C1 segment of cervical spinal cord (tissue), 14 donors: Measurements from ENCODE around the gene SH3YL1.

Experiments used
- DNase-seq, 14 donors: peaks; one replicate each; lab custom pipeline; 2025; lab: John Stamatoyannopoulos, UW

The SH3YL1 gene

GRCh38 chr2:184695-185094 lies 79.1 kb downstream of the SH3YL1 start:
- no peak for DNase-seq

- no peak for DNase-seq
These were observed 81.2 kb downstream of the SH3YL1 start for GRCh38 chr2:182509-183122.

- no peak for DNase-seq
These were observed 83.5 kb downstream of the SH3YL1 start for GRCh38 chr2:180311-180710.

- no peak for DNase-seq
These were observed 83.9 kb downstream of the SH3YL1 start for GRCh38 chr2:179886-180285.

GRCh38 chr2:177733-178132 lies 86.1 kb downstream of the SH3YL1 start:
- DNase-seq: no peak

- DNase-seq: no peak
These were observed 86.9 kb downstream of the SH3YL1 start for GRCh38 chr2:176917-177316.

- DNase-seq: peak in 1 of 14 donors; percentile 18
These were observed 87.7 kb downstream of the SH3YL1 start for GRCh38 chr2:175880-176820.

- DNase-seq: no peak
These were observed 88.6 kb downstream of the SH3YL1 start for GRCh38 chr2:175161-175786.

- DNase-seq: peak in 10 of 14 donors; percentile 7 to 63 (median 27)
These were observed 91.7 kb downstream of the SH3YL1 start for GRCh38 chr2:172120-172519.

GRCh38 chr2:169741-170140 lies 94.1 kb downstream of the SH3YL1 start:
- no peak for DNase-seq
